Mammary epithelial cell (primary cell): Measurements from ENCODE around the gene LAMP1.

Source experiments
- CTCF ChIP-seq, 2 donors: IDR thresholded peaks in 1 of 2; conservative IDR thresholded peaks in 1 of 2; 2 replicates each; pipeline ENCODE4 v1.5.1; 2011 to 2012; ENCODE audit warnings: inconsistent platforms in 2 of 2, low read length in 2 of 2, mild to moderate bottlenecking in 2 of 2, control low read depth in 1 of 2, low read depth in 1 of 2; ENCODE audit not compliant: insufficient read depth in 1 of 2; ENCODE audit errors: extremely low read depth in 1 of 2
- EZH2 ChIP-seq: IDR thresholded peaks from 2 replicates; pipeline ENCODE4 v1.6.1; 2012; ENCODE audit warnings: low read length, inconsistent platforms, borderline replicate concordance

- no peak for TF ChIP-seq EZH2
- no peak for TF ChIP-seq CTCF (conservative IDR thresholded peaks at IDR 0.05 in 1 of 2, IDR thresholded peaks at IDR 0.05 in 1 of 2; ENCODE audit: extremely low read depth in 1 of 2, insufficient read depth in 1 of 2, low read depth in 1 of 2, low read length in 2 of 2)
Measured at GRCh38 chr13:113272701-113273181, 24.3 kb upstream of the LAMP1 start.
